Mucosa of rectum (tissue), 2 donors: ENCODE measurements around the gene BMERB1.
"Not testable (repeated sequence)": the region's sequence is repeated elsewhere in the genome, so short reads cannot be mapped to it uniquely, and the experiment has no call there.

Experiments
- H3K27ac ChIP-seq, 2 donors: one replicate each; pipeline ENCODE4 v1.7.0; 2013; ENCODE audit warnings: inconsistent platforms in 2 of 2, low read depth in 2 of 2, low read length in 2 of 2
- H3K27me3 ChIP-seq, 2 donors: one replicate each; pipeline ENCODE4 v1.7.0; 2013; ENCODE audit warnings: low read length in 2 of 2; ENCODE audit not compliant: control insufficient read depth in 2 of 2, insufficient read depth in 2 of 2
- H3K36me3 ChIP-seq, 2 donors: one replicate each; pipeline ENCODE4 v1.7.0; 2013; ENCODE audit warnings: low read length in 2 of 2; ENCODE audit not compliant: control insufficient read depth in 2 of 2, insufficient read depth in 2 of 2
- H3K4me1 ChIP-seq, 2 donors: one replicate each; pipeline ENCODE4 v1.7.0; 2013; ENCODE audit warnings: low read length in 2 of 2, mild to moderate bottlenecking in 1 of 2; ENCODE audit not compliant: control insufficient read depth in 2 of 2, insufficient read depth in 2 of 2
- H3K4me3 ChIP-seq, 2 donors: one replicate each; pipeline ENCODE4 v1.7.0; 2013; ENCODE audit warnings: low read length in 2 of 2
- H3K9ac ChIP-seq, 2 donors: one replicate each; pipeline ENCODE4 v1.7.0; 2013; ENCODE audit warnings: low read length in 2 of 2, low read depth in 1 of 2, mild to moderate bottlenecking in 1 of 2
- H3K9me3 ChIP-seq, 2 donors: one replicate each; pipeline ENCODE4 v1.7.0; 2013; ENCODE audit warnings: low read length in 2 of 2; ENCODE audit not compliant: control insufficient read depth in 2 of 2
- donor health status: healthy.
- donor health status: Normal muscosa, but diverticular disease.

BMERB1 gene

GRCh38 chr16:15442140-15442539 is 7.8 kb downstream of the BMERB1 start:
- H3K36me3 ChIP-seq, H3K9me3 ChIP-seq, H3K4me1 ChIP-seq, H3K9ac ChIP-seq, H3K27me3 ChIP-seq, H3K4me3 ChIP-seq, H3K27ac ChIP-seq: not testable (repeated sequence)

DNA sequence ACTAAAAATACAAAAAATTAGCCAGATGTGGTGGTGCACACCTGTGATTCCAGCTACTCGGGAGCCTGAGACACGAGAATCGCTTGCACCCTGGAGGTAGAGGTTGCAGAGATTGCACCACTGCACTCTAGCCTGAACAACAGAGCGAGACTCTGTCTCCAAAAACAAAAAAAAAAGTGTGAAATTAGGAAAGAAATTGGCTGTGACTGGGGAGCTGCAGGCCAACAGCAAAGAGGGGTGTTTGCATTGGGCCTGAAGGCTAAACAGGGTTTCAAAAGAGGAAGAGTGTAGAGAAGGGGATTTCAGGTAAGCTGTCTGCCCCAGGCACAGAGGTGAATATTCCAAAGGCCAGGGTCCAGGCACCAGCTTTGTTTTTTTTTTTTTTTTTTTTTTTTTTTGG is 9.4 kb downstream of the BMERB1 start:
- H3K36me3 ChIP-seq, result no peaks in the 10 kb centered on the region
- H3K27ac ChIP-seq, result no peak overlapping the region
- H3K9me3 ChIP-seq, result no peaks in the 10 kb centered on the region
- no peak overlapping the region for H3K4me3 ChIP-seq
- no peaks in the 10 kb centered on the region for H3K4me1 ChIP-seq
- H3K9ac ChIP-seq, result no peak overlapping the region
- no peaks in the 10 kb centered on the region for H3K27me3 ChIP-seq

- H3K27ac ChIP-seq, result no peak overlapping the region
Observed at GRCh38 chr16:15444264-15444663, 9.9 kb downstream of the BMERB1 start.

GRCh38 chr16:15445450-15445849 is 11.1 kb downstream of the BMERB1 start:
- Histone ChIP-seq H3K36me3 (no peaks in the 10 kb centered on the region), H3K9ac (no peak overlapping the region), H3K27ac (no peak overlapping the region), H3K4me3 (no peak overlapping the region), H3K9me3 (no peaks in the 10 kb centered on the region), H3K4me1 (no peaks in the 10 kb centered on the region), H3K27me3 (no peaks in the 10 kb centered on the region)

More at GRCh38 chr16:15444264-15444663, 9.9 kb downstream of the BMERB1 start:
- H3K4me3 ChIP-seq, result no peak overlapping the region
- no peaks in the 10 kb centered on the region for H3K9me3 ChIP-seq
- no peaks in the 10 kb centered on the region for H3K36me3 ChIP-seq
- no peak overlapping the region for H3K9ac ChIP-seq
- no peaks in the 10 kb centered on the region for H3K4me1 ChIP-seq
- H3K27me3 ChIP-seq, result no peaks in the 10 kb centered on the region

GRCh38 chr16:15446901-15447300 is 12.5 kb downstream of the BMERB1 start:
- no peak overlapping the region for H3K4me3 ChIP-seq
- H3K27me3 ChIP-seq, result no peaks in the 10 kb centered on the region
- H3K9ac ChIP-seq, result no peak overlapping the region
- H3K27ac ChIP-seq, result no peak overlapping the region
- no peaks in the 10 kb centered on the region for H3K36me3 ChIP-seq
- H3K9me3 ChIP-seq, result no peaks in the 10 kb centered on the region
- no peaks in the 10 kb centered on the region for H3K4me1 ChIP-seq

DNA sequence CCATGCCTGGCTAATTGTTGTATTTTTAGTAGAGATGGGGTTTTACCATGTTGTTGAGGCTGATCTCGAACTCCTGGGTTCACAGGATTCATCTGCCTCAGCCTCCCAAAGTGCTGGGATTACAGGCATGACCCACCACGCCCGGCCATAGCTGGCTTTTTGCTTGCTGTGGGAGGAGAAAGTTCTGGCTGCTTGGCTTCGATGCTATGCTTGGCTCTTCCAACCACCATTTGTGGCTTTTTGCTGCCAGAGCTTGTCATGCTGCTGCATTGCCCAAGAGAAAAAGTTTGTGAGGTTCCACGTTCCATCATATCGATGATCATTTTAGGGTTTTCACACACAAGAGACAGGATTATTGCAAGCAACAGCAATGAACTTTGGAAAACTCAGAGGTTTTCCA is 16.2 kb downstream of the BMERB1 start:
- peaks cover 0 to 2% of the 10 kb centered on the region in 2 donors for H3K4me1 ChIP-seq
- no peaks in the 10 kb centered on the region for H3K9me3 ChIP-seq
- no peak overlapping the region for H3K9ac ChIP-seq
- H3K36me3 ChIP-seq, result no peaks in the 10 kb centered on the region
- H3K4me3 ChIP-seq, result no peak overlapping the region
- H3K27me3 ChIP-seq, result no peaks in the 10 kb centered on the region
- no peak overlapping the region for H3K27ac ChIP-seq

DNA sequence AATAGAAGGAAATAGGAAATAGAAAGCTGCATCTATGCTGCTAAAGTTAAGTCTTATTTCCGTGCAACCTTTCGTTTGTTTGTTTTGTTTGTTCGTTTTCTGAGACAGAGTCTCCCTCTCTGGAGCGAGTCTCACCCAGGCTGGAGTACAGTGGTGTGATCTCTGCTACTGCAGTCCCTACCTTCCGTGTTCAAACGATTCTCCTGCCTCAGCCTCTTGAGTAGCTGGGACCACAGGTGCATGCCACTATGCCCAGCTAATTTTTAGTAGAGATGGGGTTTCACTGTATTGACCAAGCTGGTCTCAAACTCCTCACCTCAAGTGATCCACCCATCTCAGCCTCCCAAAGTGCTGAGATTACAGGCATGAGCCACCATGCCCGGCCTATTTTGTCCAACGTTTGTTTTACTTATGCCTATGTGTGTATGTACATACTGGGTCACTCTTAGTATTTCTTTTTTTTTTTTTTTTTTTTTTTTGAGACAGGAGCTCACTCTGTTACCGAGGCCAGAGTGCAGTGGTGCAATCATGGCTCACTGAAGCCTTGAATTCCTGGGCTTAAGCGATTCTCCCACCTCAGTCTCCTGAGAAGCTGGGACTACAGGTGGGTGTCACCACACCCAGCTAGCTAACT is 16.8 kb downstream of the BMERB1 start:
- H3K36me3 ChIP-seq, result no peaks in the 10 kb centered on the region
- H3K4me3 ChIP-seq, result no peak overlapping the region
- H3K4me1 ChIP-seq, result peaks cover 0 to 2% of the 10 kb centered on the region in 2 donors
- H3K27me3 ChIP-seq, result no peaks in the 10 kb centered on the region
- H3K9me3 ChIP-seq, result no peaks in the 10 kb centered on the region
- no peak overlapping the region for H3K9ac ChIP-seq
- H3K27ac ChIP-seq, result no peak overlapping the region

GRCh38 chr16:15452246-15452855 is 18.0 kb downstream of the BMERB1 start:
- Histone ChIP-seq H3K4me1 (peaks cover 0 to 2% of the 10 kb centered on the region in 2 donors), H3K9ac (no peak overlapping the region), H3K27me3 (no peaks in the 10 kb centered on the region), H3K4me3 (no peak overlapping the region), H3K36me3 (no peaks in the 10 kb centered on the region), H3K9me3 (no peaks in the 10 kb centered on the region), H3K27ac (no peak overlapping the region)

GRCh38 chr16:15453296-15453695 is 18.9 kb downstream of the BMERB1 start:
- H3K36me3 ChIP-seq, H3K9me3 ChIP-seq, H3K27ac ChIP-seq, H3K9ac ChIP-seq, H3K27me3 ChIP-seq, H3K4me3 ChIP-seq, H3K4me1 ChIP-seq: not testable (repeated sequence)

DNA sequence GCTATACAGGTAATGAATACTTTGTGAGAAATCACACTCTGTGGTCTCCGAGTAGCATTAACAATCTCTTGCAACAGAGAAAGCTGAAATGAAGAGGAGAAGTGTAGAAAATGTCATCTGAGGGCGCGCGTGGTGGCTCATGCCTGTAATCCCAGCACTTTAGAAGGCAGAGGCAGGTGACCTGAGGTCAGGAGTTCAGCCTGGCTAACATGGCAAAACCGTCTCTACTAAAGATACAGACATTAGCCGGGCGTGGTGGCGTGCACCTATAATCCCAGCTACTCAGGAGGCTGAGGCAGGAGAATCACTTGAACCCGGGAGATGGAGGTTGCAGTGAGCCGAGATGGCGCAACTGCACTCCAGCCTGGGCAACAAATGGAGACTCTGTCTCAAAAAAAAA is 20.5 kb downstream of the BMERB1 start:
- not testable (repeated sequence) for H3K27ac ChIP-seq, H3K27me3 ChIP-seq, H3K4me3 ChIP-seq, H3K36me3 ChIP-seq, H3K9me3 ChIP-seq, H3K9ac ChIP-seq, H3K4me1 ChIP-seq
